ENCODE measurements around the gene SLC5A7. TPM values are rescaled to one million over a fixed set of nuclear protein-coding genes. Genes with fewer than 3 reads are reported as not detected.

SLC5A7 gene
- not detected in 2 replicates for total RNA-seq

DNA sequence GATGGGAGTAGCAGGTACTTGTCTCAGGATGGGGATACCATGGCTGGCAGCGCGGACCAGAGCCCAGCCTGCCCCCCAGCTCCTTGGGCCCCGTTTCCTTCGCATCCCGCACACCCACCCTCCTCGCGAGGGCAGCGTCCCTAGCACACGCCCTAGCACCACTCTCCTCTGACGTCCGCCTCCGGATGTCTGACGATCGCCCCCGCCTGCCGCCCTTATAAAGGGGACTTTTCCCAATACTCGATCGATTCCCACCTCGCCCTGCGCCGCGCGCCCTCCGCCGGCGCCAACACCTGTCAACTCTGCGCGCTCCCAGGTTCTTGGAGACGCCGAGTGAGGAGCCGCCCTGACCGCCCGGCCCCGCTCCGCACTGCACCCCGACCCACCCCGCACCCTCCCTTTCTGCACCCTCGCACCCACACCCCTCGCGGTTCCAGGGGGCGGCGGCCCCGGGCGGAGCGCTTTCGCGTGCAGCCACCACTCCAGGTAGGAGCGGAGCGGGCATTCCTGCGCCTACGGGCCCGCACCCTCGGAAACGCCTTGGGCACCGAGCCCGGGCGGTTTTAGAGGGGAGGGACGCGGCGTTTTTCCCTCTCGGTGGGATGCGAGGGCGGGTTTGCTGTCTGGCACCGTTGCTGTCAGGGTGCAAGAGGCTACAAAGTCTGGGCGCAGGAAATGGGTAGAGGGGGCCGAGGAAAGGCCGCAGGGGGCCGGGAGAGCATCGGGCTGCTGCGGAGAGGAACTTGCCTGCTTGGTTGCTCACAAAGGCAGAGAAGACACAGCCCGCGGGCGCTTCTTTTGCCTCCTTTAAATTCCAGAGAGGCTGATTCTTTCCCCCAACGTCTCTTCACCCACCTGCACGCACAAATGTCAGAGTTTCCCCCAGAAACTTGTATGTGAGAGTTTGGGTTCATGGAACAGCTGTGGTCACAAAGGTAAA lies at the start of gene SLC5A7:
Gene SLC5A7 (plus strand): TSS at position 247 of the 940 bp plus-strand sequence. CDS start 1,632 bp downstream, outside the sequence.
- no peaks in the 10 kb centered on the region for H3K36me3 Mint-ChIP-seq (ENCODE audit: low read depth)
- no peak for DNase-seq
- H3K27me3 Mint-ChIP-seq = peaks cover 20% of the 10 kb centered on the region
- no peaks in the 10 kb centered on the region for H3K9me3 Mint-ChIP-seq
- H3K4me3 Mint-ChIP-seq = no peak within 1 kb of the TSS
- intact Hi-C loops (cut with micrococcal nuclease) = no loop called here
- no peak within 1 kb of the TSS for H3K27ac Mint-ChIP-seq
- H3K4me1 Mint-ChIP-seq = no peaks in the 10 kb centered on the region

GRCh38 chr2:107961395-107961794 lies 24.9 kb upstream of the SLC5A7 start:
- Mint-ChIP-seq H3K27me3 (no peaks in the 10 kb centered on the region), H3K36me3 (ENCODE audit: low read depth) (no peaks in the 10 kb centered on the region), H3K4me3 (no peak overlapping the region), H3K27ac (no peak overlapping the region), H3K9me3 (no peaks in the 10 kb centered on the region), H3K4me1 (no peaks in the 10 kb centered on the region)
- no peak for DNase-seq
- intact Hi-C loops (cut with micrococcal nuclease) = no loop called here

DNA sequence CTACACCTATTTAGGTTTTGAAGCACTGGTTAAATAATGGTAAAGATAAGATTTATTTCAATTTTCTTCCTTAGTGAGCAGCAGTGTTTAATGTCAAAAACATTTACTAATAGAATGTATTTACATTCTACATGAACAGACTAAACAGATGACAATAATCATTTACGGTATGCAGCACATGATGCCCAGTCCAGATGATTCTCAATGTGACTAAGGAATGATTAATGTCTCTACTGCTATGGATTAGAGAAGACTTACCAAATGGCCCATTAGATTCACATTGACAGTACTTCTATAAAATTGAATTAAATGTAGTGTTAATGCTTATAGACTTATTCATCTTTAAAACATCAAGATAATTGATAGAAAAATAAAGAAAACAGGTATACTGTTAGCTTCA lies 22.1 kb upstream of the SLC5A7 start:
- intact Hi-C loops (cut with micrococcal nuclease) = no loop called here
- no peaks in the 10 kb centered on the region for H3K9me3 Mint-ChIP-seq
- no peak overlapping the region for H3K27ac Mint-ChIP-seq
- no peaks in the 10 kb centered on the region for H3K27me3 Mint-ChIP-seq
- DNase-seq = no peak
- no peaks in the 10 kb centered on the region for H3K36me3 Mint-ChIP-seq (ENCODE audit: low read depth)
- H3K4me1 Mint-ChIP-seq = no peaks in the 10 kb centered on the region
- H3K4me3 Mint-ChIP-seq = no peak overlapping the region

- DNase-seq = no peak
- intact Hi-C loops (cut with micrococcal nuclease) = no loop called here
- H3K27me3 Mint-ChIP-seq = peaks cover 20% of the 10 kb centered on the region
- no peaks in the 10 kb centered on the region for H3K9me3 Mint-ChIP-seq
- no peaks in the 10 kb centered on the region for H3K36me3 Mint-ChIP-seq (ENCODE audit: low read depth)
- no peaks in the 10 kb centered on the region for H3K4me1 Mint-ChIP-seq
- H3K27ac Mint-ChIP-seq = no peak overlapping the region
- H3K4me3 Mint-ChIP-seq = no peak overlapping the region
These were observed 1.6 kb upstream of the SLC5A7 start for GRCh38 chr2:107984707-107985106.

DNA sequence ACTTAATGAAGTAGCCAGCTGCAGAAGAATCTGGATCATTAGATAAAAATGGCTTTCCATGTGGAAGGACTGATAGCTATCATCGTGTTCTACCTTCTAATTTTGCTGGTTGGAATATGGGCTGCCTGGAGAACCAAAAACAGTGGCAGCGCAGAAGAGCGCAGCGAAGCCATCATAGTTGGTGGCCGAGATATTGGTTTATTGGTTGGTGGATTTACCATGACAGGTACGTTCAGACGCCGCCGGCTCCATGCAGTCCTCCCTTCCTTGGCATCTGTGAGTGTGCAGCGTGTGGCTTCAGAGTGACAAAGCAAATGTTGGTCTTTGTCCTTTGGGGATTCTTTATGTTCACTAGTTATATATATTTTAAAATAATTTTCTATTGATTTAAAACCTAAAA lies 1.8 kb downstream of the SLC5A7 start:
- Mint-ChIP-seq H3K4me1 (no peaks in the 10 kb centered on the region), H3K4me3 (no peak overlapping the region), H3K36me3 (ENCODE audit: low read depth) (no peaks in the 10 kb centered on the region), H3K9me3 (no peaks in the 10 kb centered on the region), H3K27ac (no peak overlapping the region), H3K27me3 (peaks cover 20% of the 10 kb centered on the region)
- intact Hi-C loops (cut with micrococcal nuclease) = no loop called here
- DNase-seq = no peak

DNA sequence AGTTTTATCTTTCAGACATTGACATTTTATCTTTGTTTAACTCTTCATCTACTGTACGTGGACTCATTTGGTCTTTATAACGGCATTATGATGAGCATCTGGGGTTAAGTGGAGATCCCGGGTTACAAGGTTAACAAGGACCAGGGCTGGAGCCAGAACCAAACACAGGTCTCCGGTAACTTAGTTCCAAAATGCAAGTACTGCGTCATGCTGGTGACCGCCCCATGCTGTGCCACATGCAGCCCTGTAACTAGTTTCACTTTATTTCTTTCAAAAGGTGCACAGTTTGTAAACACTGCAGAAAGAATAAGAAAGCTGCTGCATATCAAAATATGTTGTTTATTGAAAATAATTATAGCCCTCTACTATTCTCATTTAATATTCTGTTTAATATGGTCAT lies 3.1 kb downstream of the SLC5A7 start:
- Mint-ChIP-seq H3K27me3 (peaks cover 20% of the 10 kb centered on the region), H3K4me3 (no peak overlapping the region), H3K27ac (no peak overlapping the region), H3K36me3 (ENCODE audit: low read depth) (no peaks in the 10 kb centered on the region), H3K9me3 (no peaks in the 10 kb centered on the region), H3K4me1 (no peaks in the 10 kb centered on the region)
- no peak for DNase-seq
- intact Hi-C loops (cut with micrococcal nuclease) = no loop called here

DNA sequence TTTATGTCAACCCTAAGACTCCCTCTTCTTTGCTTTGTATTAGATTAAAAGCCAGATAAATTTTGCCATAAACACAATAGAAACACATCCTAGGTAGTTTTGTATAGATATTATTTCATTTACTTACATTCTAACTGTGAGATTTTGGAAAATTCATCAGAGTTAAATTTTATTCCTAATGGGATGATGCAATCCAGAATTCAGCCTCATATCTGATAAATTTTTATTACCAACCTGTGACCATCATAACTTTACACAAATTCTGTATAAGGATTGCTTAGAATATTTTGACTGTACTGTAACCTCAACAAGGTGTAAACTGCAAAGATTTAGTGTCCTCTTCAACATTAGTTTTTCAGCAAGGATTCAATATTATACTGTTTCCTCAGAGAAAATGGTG lies 4.4 kb downstream of the SLC5A7 start:
- H3K36me3 Mint-ChIP-seq (ENCODE audit: low read depth) = no peaks in the 10 kb centered on the region
- no peak for DNase-seq
- H3K27me3 Mint-ChIP-seq = peaks cover 17% of the 10 kb centered on the region
- intact Hi-C loops (cut with micrococcal nuclease) = no loop called here
- no peaks in the 10 kb centered on the region for H3K4me1 Mint-ChIP-seq
- H3K27ac Mint-ChIP-seq = no peak overlapping the region
- H3K4me3 Mint-ChIP-seq = no peak overlapping the region
- H3K9me3 Mint-ChIP-seq = no peaks in the 10 kb centered on the region

DNA sequence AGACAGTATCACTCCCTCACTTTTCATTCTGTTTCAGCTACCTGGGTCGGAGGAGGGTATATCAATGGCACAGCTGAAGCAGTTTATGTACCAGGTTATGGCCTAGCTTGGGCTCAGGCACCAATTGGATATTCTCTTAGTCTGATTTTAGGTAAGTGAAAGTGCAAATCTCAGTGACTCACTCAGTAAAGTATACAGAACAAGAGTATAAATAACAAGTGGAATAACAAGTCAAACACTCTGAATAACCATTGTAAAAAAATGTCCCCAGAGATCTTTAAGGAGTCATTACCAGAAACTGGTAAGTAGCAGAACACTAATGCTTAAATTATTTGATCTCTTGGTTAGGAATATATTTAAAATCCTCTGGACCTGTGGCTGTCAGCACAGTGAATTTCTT lies 5.7 kb downstream of the SLC5A7 start:
- intact Hi-C loops (cut with micrococcal nuclease) = no loop called here

DNA sequence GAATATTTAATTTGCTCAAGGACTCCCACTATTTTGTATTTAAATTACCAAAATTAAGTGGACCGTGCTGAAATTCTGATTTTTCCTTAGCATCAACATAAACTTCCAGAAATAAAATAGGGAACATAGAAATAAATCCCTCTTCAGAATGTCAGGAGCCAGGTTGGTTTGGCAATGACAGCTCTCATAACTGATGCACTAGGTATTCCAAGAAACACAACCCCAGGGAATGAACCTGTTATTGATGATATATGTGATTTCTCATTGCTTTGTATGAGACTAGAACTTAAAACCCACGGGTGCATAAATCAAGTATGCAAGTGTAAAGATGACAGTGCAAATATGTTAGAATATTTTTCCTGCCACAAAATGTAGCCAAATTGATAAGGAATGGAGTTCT lies 12.8 kb downstream of the SLC5A7 start:
- no peak for DNase-seq
- Mint-ChIP-seq H3K27me3 (no peaks in the 10 kb centered on the region), H3K36me3 (ENCODE audit: low read depth) (no peaks in the 10 kb centered on the region), H3K9me3 (no peaks in the 10 kb centered on the region), H3K4me3 (no peak overlapping the region), H3K27ac (no peak overlapping the region), H3K4me1 (no peaks in the 10 kb centered on the region)
- intact Hi-C loops (cut with micrococcal nuclease) = no loop called here

More for the DNA sequence above, 5.7 kb downstream of the SLC5A7 start:
- no peaks in the 10 kb centered on the region for H3K36me3 Mint-ChIP-seq (ENCODE audit: low read depth)
- H3K9me3 Mint-ChIP-seq = no peaks in the 10 kb centered on the region
- peaks cover 10% of the 10 kb centered on the region for H3K27me3 Mint-ChIP-seq
- H3K4me1 Mint-ChIP-seq = no peaks in the 10 kb centered on the region
- H3K4me3 Mint-ChIP-seq = no peak overlapping the region
- H3K27ac Mint-ChIP-seq = no peak overlapping the region
- no peak for DNase-seq

DNA sequence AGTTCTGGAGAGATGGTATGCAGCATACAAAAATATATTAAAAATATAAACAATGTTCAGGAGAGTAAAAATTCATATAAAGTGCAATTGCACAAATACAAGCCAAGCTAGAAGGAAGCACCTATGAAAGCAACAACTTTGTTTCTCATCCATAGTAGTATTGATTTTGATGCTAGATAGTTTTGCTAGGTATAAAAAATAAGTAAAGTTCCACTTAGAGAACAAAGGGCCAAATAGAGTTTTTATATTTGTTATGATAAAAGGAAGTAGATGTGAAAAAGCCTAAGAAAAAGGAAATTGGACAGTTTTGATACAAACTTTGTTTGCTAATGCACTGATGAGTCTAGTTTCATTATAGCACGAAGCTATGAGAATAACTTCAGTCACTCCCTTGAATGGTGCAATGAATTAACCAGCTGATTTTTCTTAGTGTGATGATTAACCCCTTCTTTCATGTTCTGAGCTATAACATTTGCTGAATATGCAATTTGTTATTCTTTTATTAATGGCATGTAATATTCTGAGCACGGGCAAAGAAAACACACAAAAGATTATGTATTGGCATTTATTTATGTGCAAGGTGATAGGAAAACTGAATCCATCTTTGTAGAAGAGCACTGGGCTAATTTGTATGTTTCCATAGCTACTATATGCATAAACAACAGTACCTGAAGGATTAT lies 24.7 kb downstream of the SLC5A7 start:
- Mint-ChIP-seq H3K4me3 (no peak overlapping the region), H3K27me3 (no peaks in the 10 kb centered on the region), H3K9me3 (peaks cover 8% of the 10 kb centered on the region), H3K27ac (no peak overlapping the region), H3K4me1 (no peaks in the 10 kb centered on the region), H3K36me3 (ENCODE audit: low read depth) (no peaks in the 10 kb centered on the region)
- no peak for DNase-seq
- intact Hi-C loops (cut with micrococcal nuclease) = no loop called here

- DNase-seq = no peak
- Mint-ChIP-seq H3K27ac (no peak overlapping the region), H3K4me1 (no peaks in the 10 kb centered on the region), H3K27me3 (no peaks in the 10 kb centered on the region), H3K4me3 (no peak overlapping the region), H3K9me3 (peaks cover 8% of the 10 kb centered on the region), H3K36me3 (ENCODE audit: low read depth) (no peaks in the 10 kb centered on the region)
- intact Hi-C loops (cut with micrococcal nuclease) = no loop called here
These were observed 27.0 kb downstream of the SLC5A7 start for GRCh38 chr2:108013305-108013704.

DNA sequence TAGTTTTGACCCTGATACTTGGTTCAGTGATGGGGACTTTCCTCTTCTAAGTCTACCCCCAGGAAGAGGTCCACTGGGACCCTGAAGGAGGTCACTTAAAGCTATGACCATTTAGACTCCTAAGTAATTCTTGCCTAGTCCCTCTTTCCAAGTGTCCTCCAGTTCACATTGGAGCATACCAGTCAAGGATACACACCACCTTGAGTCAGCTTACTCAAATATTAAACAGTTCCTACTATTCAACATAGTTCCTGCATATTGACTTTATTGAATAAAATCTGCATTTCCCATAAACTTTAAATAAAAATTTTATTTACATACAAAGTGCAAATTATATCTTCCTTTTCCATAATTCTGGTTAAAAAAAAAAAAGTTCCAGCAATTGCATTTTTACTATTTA lies 36.3 kb downstream of the SLC5A7 start:
- H3K4me3 Mint-ChIP-seq = no peak overlapping the region
- DNase-seq = no peak
- H3K9me3 Mint-ChIP-seq = no peaks in the 10 kb centered on the region
- no peaks in the 10 kb centered on the region for H3K4me1 Mint-ChIP-seq
- no peaks in the 10 kb centered on the region for H3K36me3 Mint-ChIP-seq (ENCODE audit: low read depth)
- no peak overlapping the region for H3K27ac Mint-ChIP-seq
- intact Hi-C loops (cut with micrococcal nuclease) = no loop called here
- H3K27me3 Mint-ChIP-seq = no peaks in the 10 kb centered on the region

DNA sequence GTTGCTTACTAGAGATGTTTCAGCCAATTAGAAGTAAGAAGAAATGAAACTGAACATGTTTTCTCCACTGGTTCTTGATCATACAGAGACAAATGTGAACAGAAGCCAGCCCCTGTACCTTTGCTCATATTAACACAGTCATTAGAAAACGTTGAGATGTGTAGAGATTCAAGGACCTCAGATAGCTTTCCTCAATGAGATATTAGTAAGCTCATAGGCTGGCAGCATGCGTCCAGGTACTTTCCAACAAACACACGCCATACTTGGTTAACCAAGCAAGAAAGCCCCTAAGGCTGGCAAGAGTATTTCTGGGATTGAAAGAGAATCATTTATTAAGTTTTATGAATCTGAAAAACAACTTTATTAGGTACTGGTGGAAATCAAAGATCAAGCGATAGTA lies 37.5 kb downstream of the SLC5A7 start:
- Mint-ChIP-seq H3K9me3 (no peaks in the 10 kb centered on the region), H3K27me3 (no peaks in the 10 kb centered on the region), H3K4me1 (no peaks in the 10 kb centered on the region), H3K4me3 (no peak overlapping the region), H3K36me3 (ENCODE audit: low read depth) (no peaks in the 10 kb centered on the region), H3K27ac (no peak overlapping the region)
- no peak for DNase-seq
- intact Hi-C loops (cut with micrococcal nuclease) = no loop called here

GRCh38 chr2:108026092-108026794 lies 39.9 kb downstream of the SLC5A7 start:
- Mint-ChIP-seq H3K36me3 (ENCODE audit: low read depth) (no peaks in the 10 kb centered on the region), H3K9me3 (no peaks in the 10 kb centered on the region), H3K4me3 (no peak overlapping the region), H3K27ac (no peak overlapping the region), H3K4me1 (no peaks in the 10 kb centered on the region), H3K27me3 (no peaks in the 10 kb centered on the region)
- no peak for DNase-seq
- intact Hi-C loops (cut with micrococcal nuclease) = no loop called here

Data from activated CD4-positive, alpha-beta T cell treated with anti-CD3 and anti-CD28 coated beads, Interleukin-2, amount 10 ng/mL, durations not matched to agents 24 days and 14 days (primary cell).